CD4-positive, alpha-beta T cell treated with Interleukin-17A for 4 hours (primary cell): ENCODE data around the gene CXXC4.

Source experiments
- DNase-seq: peaks from one replicate; pipeline ENCODE4 v3.0.0-alpha.2; 2020; ENCODE audit warnings: mixed read lengths

CXXC4 gene

DNA sequence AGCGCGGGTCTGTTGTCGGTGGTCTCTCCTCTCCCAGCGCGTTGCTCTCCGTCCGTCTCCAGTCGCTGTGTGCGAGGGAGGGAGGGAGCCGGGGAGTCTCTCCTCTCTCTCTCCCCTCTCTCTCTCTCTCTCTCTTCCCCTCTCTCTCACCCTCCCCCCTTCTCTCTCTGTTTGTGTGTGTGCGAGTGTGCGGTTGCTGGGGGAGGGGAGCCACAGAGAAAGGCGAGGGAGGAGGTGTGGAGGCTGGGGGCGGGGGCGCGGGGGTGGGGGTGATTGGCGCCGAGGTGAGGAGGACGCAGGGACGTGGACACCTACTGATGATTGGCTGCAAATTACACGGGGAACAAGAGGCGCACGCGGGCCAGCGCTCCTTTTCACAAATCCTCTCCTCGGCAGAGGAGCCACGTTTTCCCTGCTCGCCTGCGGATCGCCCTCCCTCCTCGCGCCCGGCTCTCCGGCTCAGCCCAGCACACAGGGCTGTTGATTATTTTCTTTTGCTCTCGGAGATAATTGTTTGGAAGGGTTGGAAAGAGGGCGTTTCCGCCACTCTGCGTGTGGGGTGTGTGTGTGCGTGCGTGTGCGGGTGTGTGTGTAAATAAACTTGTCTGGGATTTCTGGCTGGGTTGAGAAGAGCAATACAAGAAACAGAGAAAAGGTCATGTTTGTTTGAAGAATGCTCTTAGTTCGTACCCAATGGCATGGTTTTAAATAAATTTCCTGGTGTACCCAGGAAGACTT lies at the start of gene CXXC4:
TSS of gene CXXC4 (minus strand) at position 73 of the 738 bp plus-strand sequence. CDS start 3,092 bp downstream, outside the sequence.
- DNase-seq: peak; percentile 40

DNA sequence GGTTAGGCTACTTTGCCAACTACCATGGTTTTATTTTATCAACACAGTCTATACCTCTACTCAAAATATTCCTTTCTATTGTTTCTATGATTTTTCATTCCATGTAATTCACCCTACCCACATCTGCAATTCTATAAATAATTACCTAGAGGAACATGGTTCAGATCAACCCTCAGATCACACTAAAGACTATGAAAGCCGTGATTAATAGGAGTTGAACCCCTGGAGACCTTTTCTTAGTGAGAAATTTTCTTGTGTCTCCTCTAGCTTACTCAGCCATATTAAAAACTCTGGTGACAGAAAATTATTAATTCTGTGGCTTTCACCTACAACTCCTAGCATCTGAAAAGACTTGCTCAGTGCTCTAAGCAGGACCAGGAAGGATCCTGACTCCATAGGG lies 38.5 kb upstream of the CXXC4 start:
- DNase-seq: no peak

DNA sequence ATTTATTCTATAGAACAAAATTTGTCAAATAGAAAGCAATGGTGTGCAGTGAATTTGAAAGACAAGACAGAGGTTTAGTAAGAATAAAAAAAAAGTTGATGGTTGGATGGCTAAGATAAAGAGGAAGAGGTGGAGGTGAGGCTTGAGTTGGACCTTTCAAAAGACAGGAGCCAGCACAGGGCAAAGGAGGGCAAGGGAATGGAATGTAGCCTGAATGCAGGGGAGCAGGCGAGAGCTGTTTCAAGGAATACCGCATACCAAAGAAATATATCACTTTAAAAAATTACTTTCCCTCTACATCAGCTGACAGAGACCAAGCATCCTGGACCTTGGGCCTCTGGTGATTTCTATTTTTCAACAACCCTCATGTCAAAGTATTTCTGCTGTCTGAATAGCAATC lies 38.0 kb upstream of the CXXC4 start:
- no peak for DNase-seq

DNA sequence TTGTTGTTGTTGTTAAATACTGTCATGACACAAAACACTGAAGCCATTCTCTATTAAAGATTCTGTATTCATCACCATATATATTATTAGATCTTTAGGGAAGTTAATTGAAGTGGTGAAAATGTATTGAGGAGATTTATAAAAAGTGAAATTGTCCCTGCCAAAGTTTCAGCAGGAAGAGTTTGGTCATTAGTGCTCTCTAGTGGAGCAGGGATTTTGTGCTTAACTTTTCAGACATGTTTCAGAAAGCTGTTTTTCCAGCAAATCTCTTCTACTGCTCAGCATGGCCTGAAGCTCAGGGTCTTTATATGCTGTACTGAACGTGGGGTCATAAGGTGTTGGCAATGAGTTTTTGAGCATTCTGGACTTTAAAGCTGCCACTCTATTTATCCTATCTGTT lies 36.7 kb upstream of the CXXC4 start:
- DNase-seq: no peak

DNA sequence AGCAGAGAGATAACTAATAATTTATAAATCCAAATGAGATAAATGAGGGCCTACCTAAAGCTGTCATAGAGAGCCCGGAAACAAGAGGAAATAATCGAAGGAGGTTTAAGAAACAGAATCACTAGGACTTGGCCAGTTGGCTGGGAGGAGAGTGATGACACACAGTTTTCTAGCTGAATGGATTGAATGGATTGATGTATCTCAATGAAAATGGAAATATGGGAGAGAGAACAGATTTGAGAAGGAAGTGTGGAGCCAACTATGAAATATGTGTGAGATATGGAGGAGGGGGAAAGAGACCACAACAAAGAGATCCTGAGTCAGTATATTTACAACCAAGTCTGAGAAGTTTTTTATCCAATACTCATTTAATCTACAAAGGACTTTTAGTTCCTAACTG lies 35.7 kb upstream of the CXXC4 start:
- no peak for DNase-seq

DNA sequence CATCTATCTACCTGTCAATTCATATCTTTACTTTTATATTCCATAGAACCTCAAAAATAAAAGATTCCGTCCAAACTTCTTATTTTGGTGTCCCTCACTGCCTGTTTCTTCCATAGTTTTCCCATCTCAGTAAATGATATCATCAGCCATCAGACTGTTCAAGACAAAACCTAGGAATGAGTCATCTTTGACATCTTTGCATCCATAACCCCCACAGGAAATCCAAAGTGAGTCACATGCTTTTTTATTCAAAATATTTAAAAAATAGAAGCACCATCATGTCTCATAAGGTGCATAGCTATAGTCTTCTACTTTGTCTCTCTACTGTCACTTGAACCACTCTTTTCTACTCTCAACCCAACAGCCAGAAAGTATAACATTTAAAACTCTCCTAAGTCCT lies 29.9 kb upstream of the CXXC4 start:
- no peak for DNase-seq

DNA sequence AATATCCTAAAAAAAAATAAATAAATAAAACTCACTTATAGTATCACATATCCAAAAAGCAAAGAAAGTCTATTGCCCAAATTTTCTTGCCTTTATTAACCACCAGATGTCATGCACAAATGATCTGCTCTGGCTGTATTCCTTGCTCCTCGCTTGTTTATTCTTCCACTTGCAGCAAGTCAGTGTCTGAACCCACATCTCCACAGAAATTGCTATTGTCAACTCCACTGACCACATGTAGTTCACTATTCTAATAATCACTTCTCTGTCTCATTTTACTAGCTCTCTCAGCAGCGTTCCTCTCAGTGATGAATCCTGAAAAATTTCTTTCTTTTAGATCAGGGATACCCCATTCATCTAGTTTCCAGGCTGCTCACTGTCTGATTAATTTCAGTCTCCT lies 29.3 kb upstream of the CXXC4 start:
- DNase-seq: no peak

DNA sequence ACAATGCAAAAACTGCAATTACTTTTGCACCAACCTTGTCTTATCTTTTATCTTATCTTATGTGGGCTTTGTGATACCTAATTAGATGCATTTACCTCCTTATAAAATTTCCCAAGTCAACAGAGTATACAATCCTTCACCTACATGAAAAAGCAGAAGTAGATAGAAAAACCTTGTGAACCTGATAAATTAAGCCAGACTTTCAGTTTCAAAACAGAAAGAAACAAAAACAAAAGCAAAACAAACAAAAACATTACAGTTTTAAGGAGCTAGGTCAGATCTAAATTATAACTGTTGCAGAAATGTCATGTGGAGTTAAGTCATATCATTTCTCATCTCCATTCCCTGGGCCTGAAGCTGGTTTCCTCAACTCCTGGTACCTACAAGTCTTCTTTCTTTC lies 24.9 kb upstream of the CXXC4 start:
- DNase-seq: no peak

DNA sequence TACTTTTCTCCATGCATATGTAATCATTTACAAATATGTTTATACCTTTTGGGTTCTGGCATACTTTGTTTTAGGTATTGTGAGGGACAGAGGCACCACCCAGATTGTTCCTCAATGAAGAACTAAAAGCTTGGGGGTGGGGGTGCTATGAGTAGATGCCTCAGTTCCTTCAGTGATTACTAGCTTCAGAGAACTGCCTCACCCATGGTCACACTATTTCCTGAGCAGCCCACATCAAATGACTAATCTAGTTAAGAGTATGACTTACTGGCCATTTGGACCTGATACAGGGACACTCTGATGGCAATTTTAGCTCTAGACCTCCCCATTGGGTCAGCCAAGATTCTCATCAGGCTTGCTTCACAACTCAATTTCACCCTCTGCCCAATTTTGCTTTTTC lies 22.2 kb upstream of the CXXC4 start:
- DNase-seq: no peak

DNA sequence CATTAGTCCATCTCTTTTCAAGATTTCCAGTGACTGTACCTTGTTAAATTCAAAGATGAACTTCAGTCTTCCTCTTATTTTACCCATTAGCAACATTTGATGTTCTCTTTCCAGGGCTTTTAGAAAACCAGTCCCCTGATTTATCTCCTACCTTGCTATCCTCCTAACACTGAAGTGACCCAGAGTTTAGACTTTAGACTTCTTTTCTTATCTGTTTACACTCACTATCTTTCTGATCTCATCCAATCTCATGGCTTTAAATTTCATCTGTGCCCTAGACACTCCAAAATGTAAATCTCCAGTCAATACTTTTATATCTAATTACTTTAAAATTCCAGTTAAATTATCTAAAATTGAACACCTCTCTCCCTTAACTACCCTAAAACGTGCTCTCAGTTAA lies 13.5 kb upstream of the CXXC4 start:
- no peak for DNase-seq

DNA sequence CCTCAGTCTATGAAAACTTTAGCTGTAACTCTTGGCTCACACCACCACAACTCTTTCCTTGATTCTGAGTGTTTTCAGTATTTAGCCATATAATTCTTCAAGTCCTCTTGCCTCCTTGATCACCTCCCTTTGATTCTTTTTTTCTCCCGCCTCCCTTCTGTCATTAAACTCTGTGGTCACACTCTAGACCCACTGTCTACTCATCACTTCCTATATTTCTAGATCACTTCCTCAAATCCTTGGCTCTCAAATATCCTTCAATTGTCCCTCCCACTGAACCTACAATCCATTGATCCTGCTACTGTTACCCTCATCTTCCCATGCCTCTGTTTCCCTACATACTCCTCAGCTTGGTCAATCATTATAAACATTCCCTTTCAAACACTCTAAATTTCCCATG lies 12.4 kb upstream of the CXXC4 start:
- no peak for DNase-seq

DNA sequence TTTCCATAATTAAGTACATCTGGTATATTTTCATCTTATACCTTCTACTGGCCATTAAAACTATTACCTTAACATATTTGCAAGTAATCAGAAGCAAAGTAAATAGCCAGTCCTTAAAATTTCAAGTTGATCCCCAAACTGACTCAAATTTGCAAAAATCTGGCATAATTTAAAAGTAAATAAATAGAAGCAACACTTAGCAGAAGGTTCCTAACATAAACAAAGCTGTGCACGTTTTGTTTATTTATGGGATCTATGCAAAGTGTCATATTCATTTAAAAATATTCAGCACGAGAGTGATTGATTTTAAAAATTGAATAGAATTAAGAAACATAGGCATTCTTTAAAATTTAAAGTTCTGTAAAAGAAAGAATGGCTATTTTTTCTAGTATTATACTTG lies 9.8 kb upstream of the CXXC4 start:
- DNase-seq: no peak

DNA sequence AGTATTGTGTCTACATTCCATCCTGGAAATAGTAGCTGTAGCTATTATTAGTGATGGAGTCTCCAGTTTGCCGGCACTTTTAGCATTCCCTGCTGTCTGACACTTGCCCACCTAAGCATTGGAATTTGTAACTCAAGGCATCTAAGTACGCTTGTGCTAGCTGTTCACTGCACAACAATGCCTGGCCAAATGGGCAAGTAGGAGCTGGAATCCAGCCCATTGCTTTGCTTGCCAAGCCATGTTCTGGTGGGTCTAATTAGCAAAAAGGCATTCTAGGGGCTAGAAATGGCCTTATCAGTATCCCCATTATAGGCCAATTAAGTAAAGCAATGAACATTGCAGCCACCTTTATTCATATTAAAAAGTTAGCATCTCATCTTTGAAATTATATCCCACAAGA lies 7.8 kb upstream of the CXXC4 start:
- DNase-seq: no peak

DNA sequence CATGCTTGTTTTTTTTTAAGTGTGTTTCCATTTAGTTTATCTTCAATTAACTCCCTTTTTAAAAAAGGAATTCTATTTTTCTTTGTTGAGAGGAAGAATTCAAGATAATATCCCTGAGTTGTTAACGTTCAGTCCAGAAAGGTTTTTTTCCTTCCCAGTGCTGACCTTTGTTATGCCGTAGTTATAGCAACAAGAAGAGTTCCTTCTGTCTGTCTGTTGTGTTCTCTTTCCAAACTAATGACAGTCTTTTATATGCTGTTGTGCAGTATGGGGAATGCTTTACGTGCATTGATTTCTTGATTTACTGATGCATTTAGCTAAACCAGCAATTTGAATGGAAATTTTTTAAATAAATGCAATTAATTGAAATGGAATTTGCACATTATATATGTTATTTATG lies 6.6 kb upstream of the CXXC4 start:
- no peak for DNase-seq

DNA sequence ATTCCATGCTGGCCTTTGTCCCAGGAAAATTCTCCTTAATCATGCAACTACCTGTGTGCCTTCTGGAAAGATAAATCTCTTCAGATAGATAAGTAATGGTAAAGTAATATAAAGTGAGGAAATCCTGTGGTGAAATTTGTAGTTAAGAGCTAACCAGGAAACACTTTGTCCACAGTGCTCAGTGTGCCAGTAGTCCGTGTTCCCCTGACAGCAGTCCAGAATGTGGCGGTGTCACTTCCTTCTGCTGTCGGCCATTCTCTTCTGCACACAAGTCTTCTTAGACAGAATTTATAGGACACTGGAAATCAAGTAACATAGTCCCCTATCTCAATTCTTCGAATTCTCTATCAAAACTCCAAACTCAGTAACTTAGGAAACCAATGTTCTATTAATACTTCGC lies 5.7 kb upstream of the CXXC4 start:
- DNase-seq: no peak

DNA sequence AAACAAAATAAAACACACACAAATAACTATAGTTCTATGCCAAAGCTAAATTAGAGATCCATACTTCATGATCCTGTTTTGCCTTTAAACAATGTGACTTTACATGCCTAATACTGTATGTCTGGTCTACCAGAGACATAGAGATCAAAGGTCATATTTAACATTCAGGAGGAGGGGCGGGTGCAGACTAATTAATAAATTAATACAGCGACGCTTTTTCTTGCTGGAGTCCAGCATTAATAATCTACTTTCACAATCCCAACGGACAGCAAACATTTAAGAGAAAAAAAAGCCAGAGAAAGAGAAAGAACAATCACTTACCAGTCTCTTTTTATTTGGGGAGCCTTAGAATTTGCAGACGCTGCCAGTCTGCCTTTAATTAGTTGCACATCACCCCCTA lies 509 bp downstream of the CXXC4 start:
- DNase-seq: no peak

DNA sequence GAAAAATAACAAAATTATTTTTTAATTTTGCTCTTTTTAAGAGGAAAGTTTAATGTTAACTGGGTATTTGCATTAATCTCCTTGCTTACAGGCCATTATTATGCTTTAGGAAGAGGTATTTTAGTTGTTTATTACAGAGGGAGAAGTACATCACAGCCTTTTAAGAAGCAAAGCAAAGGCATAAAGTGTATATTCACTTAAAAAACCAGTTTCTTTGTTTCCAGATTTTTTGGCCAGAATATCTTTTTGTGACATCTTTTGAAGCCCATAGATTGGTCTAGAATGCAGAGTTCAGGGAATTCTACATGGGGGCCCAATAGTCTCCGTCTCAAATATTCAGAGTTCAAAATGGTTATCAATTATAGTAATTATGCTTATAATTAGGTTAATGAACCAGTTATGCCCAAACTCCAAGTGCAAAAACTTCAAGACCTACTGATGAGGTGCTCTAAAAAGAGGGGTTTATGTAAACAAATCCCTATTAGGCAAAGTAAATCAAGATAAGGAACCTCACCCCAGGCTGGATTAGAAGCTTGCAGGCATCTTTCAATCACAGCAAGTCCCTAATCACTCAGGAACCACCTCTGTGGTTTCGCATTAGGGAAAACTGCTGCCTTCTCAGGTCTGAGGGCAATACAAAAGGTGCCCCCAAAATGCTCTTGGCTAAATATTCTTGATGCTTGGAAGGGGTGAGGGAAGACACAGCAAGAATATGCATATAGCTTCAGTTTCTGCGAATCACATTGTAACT lies 1.4 kb downstream of the CXXC4 start:
- DNase-seq: no peak

DNA sequence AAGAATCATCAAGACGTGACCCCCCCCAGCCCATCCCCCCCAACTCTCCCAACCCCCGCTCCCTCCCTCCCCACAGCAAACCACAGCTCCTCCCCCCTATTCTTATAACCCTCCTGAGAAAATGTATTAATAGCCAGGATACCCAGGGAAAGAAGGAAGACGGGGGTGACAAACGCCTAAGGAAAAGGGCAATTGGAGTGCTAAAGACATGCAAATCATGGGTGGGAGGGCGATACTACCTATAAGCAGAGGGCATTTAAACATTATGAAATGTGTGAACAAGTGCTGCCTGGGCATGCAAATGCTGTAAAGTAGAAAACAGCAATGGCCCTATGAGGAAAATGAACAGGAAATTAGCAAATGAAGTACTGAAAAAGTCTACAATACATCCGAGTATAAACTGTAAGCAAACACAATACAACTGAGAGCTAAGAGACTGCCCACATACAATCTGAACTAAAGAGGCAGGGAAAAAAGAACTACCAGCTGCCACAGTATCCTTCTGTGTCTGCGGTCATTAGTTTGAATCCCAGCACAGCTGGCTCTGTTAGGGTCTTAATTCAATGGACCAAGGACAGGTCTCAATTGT lies 2.4 kb downstream of the CXXC4 start:
- no peak for DNase-seq

DNA sequence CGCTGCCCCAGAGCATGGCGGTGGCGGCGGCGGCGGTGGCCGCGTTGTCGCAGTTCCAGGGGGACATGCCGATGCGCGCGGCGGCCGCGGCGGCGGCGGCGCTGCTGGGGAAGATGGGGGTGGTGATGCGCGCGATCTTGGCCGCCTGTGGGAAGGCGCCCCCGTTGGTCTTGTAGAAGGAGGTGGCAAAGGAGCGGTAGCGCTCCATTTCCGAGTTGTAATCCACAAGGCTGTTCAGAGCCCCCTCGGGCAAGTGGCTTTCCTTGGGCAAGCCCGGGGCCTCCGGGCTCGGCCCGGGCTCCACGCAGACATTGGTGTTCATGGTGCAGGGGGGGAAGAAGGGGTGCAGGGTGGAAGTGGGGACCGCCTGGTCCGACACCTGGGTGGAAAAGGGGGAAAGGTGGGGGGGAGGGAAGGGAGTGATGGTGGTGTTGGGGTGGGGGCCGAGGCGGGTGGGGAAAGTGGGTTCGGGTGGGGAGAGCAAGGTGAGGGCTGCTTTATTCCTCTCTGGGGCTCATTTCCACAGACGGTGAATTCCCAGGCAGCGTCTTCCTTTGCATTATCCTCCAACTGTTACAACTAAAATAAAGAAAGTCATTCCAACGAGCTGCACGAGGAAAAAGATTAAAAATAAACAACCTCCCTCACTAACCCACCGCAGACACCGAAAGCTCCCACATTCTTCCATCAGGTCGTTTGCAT lies 3.1 kb downstream of the CXXC4 start:
- no peak for DNase-seq

DNA sequence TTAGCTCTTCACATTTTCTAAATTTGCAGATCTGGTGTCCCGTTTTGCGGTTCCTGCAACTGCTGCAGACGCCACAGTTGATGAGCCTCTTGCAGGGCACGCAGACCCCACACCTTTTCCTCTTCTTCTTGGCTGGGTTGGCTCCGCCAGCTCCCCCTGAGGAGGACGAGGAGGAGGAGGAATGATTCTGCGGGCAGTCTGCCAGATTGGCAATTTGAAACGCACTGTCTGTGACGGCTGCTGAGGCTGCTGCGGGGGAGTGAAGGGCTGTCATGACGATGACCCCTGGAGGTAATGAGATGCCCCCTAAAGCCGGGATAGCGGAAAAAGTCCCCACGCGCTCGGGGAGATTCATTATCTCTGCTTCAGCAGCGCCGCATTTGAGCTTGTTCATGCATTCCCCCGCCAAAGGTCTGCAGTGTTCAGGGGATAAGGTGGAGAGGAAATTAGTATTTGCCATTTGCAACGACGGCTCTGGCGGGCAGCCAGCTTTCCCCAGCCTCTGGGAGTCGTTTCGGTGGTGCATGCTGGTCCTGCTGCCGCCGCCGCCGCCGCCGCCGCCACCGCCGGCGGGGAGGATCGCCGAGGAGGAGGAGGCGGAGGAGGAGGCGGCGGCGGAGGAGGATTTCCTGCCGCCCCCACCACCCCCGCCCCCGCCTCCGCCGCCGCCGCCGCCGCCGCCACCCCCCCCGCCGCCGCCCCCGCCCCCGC lies 3.8 kb downstream of the CXXC4 start:
- DNase-seq: peak; percentile 68

DNA sequence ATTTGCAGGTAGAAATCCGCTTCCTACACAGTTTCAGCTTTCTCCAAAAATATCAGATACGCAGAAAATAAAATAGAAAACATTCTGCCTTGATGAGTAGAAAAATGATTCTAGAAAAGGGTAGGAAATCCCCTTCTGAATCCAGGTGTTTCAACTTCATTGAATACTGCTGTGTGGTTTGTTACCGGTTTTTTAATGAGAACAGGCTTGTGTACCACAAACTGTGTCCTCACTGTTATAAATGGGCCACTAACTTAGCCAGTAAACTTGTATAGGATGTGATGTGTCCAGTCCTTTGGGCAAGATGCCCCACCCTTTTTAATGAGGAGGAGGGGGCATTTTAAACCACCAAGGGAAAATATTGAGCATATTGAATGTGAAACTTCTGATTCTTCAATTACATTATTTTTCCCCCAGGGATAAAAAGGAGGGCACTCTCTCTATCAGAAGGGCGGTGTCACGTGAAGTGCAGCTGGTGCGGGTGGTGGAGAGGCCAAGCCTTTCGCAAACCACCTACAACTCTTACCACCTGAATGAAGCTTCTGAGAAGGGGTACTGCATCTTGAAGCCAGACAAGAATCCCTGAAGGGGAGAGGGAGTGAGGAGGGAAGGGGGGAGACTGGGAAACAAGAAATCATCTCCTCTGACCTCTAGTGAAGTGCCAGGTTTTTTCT lies 4.5 kb downstream of the CXXC4 start:
- no peak for DNase-seq

DNA sequence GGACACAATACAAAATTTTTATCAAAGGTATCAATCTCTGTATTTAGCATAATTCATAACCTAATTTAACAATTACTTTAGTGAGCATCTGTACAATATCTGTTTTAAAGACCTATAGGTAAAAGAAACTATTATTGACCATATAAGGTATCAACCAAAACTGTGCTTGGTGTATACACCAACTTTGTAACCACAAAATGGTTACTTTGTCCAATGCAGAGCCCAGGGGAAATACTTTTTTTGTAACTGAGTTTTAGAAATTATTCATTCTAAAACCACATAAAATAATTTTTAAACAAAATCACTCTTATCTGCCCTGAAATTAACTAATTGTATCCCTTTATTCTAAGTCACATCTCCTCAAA lies 5.0 kb downstream of the CXXC4 start:
- no peak for DNase-seq

DNA sequence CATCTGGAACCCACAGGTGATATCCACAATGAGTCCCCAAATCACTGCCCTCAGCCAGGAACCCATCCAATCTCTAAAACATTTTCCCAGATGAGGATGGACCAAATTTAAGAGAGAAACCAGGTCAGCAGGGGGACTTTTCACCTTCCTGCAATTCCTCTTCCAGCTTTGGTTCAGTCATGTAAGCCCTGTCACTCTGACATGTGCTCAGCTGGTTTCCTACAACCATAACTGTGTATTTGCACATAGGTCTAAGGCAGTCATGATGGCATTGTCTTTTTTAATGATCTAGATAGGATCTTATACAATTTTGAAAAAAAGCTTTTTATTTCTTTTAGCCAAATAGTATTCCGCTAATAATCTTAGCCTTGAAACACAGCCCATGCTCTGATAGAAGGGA lies 6.5 kb downstream of the CXXC4 start:
- no peak for DNase-seq
